Ascending aorta (tissue), 2 donors: Measurements from ENCODE around the gene NKG7. TPM values are rescaled to one million over a fixed set of nuclear protein-coding genes. Genes with fewer than 3 reads are reported as not detected.

ENCODE experiments used
- DNase-seq, 2 donors: peaks; one replicate each; pipeline ENCODE4 v3.0.0-alpha.2; 2019; ENCODE audit warnings: low spot score in 2 of 2
- H3K27ac ChIP-seq, 2 donors: fragments of 200-600 bp; sonication (generic); one replicate each; pipeline ENCODE4 v1.5.1; 2016 to 2017; ENCODE audit warnings: mild to moderate bottlenecking in 1 of 2
- H3K27me3 ChIP-seq: fragments of 200-600 bp; sonication (generic); one replicate; pipeline ENCODE4 v1.5.1; 2017
- H3K36me3 ChIP-seq, 2 donors: fragments of 200-600 bp; sonication (generic); one replicate each; pipeline ENCODE4 v1.5.1; 2016
- H3K4me1 ChIP-seq, 2 donors: fragments of 200-600 bp; sonication (generic); one replicate each; pipeline ENCODE4 v1.5.1; 2016 to 2017; ENCODE audit warnings: mild to moderate bottlenecking in 1 of 2
- H3K4me3 ChIP-seq, 2 donors: fragments of 200-600 bp; sonication (generic); one replicate each; pipeline ENCODE4 v1.5.1; 2016 to 2017; ENCODE audit warnings: mild to moderate bottlenecking in 1 of 2
- H3K9me3 ChIP-seq, 2 donors: fragments of 200-600 bp; sonication (generic); one replicate each; pipeline ENCODE4 v1.5.1; 2016
- CTCF ChIP-seq, 3 experiments: fragments of 200-600 bp in 2 of 3; fragments of 450-650 bp in 1 of 3; sonication (generic) in 2 of 3; IDR thresholded peaks; one replicate each; pipeline ENCODE4 v1.5.1; 2016 to 2019; ENCODE audit warnings: antibody characterized with exemption in 3 of 3, mild to moderate bottlenecking in 1 of 3, moderate library complexity in 1 of 3
- intact Hi-C: fragments of 100-400 bp; cut with DNase I; formaldehyde crosslinking; loops from one replicate; pipeline ENCODE4 v1.15.1; 2023
- total RNA-seq: library from RNA; depleted of rRNA; stranded (reverse); fragments of >200 nt; gene quantifications from one replicate; pipeline ENCODE4 v1.1.0, GENCODE V29; 2016

The NKG7 gene
- total RNA-seq, 1 donor from 2014 or later = 30.2 TPM

- Histone ChIP-seq H3K27ac (peak overlapping the region in 1 of 2 donors; percentile 46), H3K4me1 (peaks cover 0 to 4% of the 10 kb centered on the region in 2 donors), H3K4me3 (no peak overlapping the region), H3K9me3 (no peaks in the 10 kb centered on the region), H3K27me3 (no peaks in the 10 kb centered on the region), H3K36me3 (no peaks in the 10 kb centered on the region)
- DNase-seq = no peak
- intact Hi-C loops = no loop called here
- no peak for TF ChIP-seq CTCF (IDR thresholded peaks at IDR 0.05)
Observed at GRCh38 chr19:51372021-51372648, 319 bp downstream of the NKG7 start.

GRCh38 chr19:51371186-51371690 lies 1.2 kb downstream of the NKG7 start:
- Histone ChIP-seq H3K9me3 (no peaks in the 10 kb centered on the region), H3K36me3 (no peaks in the 10 kb centered on the region), H3K4me3 (no peak overlapping the region), H3K27ac (no peak overlapping the region), H3K4me1 (peaks cover 0 to 4% of the 10 kb centered on the region in 2 donors), H3K27me3 (no peaks in the 10 kb centered on the region)
- no peak for TF ChIP-seq CTCF (IDR thresholded peaks at IDR 0.05)
- DNase-seq = no peak
- intact Hi-C loops = no loop called here

GRCh38 chr19:51370230-51370629 lies 2.2 kb downstream of the NKG7 start:
- TF ChIP-seq CTCF (IDR thresholded peaks at IDR 0.05) = no peak
- intact Hi-C loops = no loop called here
- H3K9me3 ChIP-seq = no peaks in the 10 kb centered on the region
- H3K4me1 ChIP-seq = peaks cover 2 to 5% of the 10 kb centered on the region in 2 donors
- no peaks in the 10 kb centered on the region for H3K27me3 ChIP-seq
- no peak overlapping the region for H3K27ac ChIP-seq
- H3K4me3 ChIP-seq = no peak overlapping the region
- H3K36me3 ChIP-seq = no peaks in the 10 kb centered on the region
- no peak for DNase-seq

GRCh38 chr19:51368366-51369282 lies 3.8 kb downstream of the NKG7 start, which contains the start of gene CLDND2:
TSS of gene CLDND2 (minus strand) at chr19:51369003. CDS start at chr19:51368577, 426 bp downstream.
- no peak for TF ChIP-seq CTCF (IDR thresholded peaks at IDR 0.05)
- DNase-seq = no peak
- Histone ChIP-seq H3K36me3 (no peaks in the 10 kb centered on the region), H3K27me3 (no peaks in the 10 kb centered on the region), H3K4me3 (peak within 1 kb of the TSS; percentile 79 to 82), H3K27ac (peak within 1 kb of the TSS; percentile 73 to 94), H3K4me1 (peaks cover 6 to 10% of the 10 kb centered on the region in 2 donors), H3K9me3 (no peaks in the 10 kb centered on the region)
- intact Hi-C loops = loop anchor here (5.0 to 10.0 kb wide), 7 partner anchors 226 to 984 kb away; partner anchors contain the start of genes ASPDH, CTU1, JOSD2 and POLD1

GRCh38 chr19:51367565-51368365 lies 4.7 kb downstream of the NKG7 start:
- Histone ChIP-seq H3K4me1 (peaks cover 6 to 12% of the 10 kb centered on the region in 2 donors), H3K27me3 (no peaks in the 10 kb centered on the region), H3K4me3 (peak overlapping the region; percentile 79 to 82), H3K9me3 (no peaks in the 10 kb centered on the region), H3K36me3 (no peaks in the 10 kb centered on the region), H3K27ac (peak overlapping the region; percentile 83 to 94)
- intact Hi-C loops = loop anchor here (1.0 to 10.0 kb wide), 8 partner anchors 27 to 983 kb away; partner anchors contain the start of genes ASPDH, CTU1, JOSD2 and POLD1
- peak; percentile 95 to 100 for DNase-seq
- no peak for TF ChIP-seq CTCF (IDR thresholded peaks at IDR 0.05)
